HG03457 (cell line): ENCODE data around the gene DUSP15.

ENCODE experiments used
- ATAC-seq: cut with Tn5 transposase; IDR thresholded peaks from one replicate; pipeline ENCODE4 v1.9.1; 2021; ENCODE audit warnings: moderate number of reproducible peaks; ENCODE audit not compliant: unreplicated experiment

DUSP15 gene

GRCh38 chr20:31861135-31861384 is 9.3 kb downstream of the DUSP15 start:
- no peak for ATAC-seq

- ATAC-seq, result no peak
Observed at GRCh38 chr20:31860390-31861134, 9.8 kb downstream of the DUSP15 start.

- ATAC-seq, result no peak
Observed at GRCh38 chr20:31859998-31860380, 10.3 kb downstream of the DUSP15 start.

- ATAC-seq, result no peak
Observed at GRCh38 chr20:31859266-31859997, 10.9 kb downstream of the DUSP15 start.

GRCh38 chr20:31858760-31859083 is 11.6 kb downstream of the DUSP15 start:
- no peak for ATAC-seq

- ATAC-seq, result no peak
Observed at GRCh38 chr20:31857861-31858759, 12.2 kb downstream of the DUSP15 start.

GRCh38 chr20:31856516-31856915 is 13.8 kb downstream of the DUSP15 start:
- no peak for ATAC-seq

GRCh38 chr20:31853481-31853880 is 16.8 kb downstream of the DUSP15 start:
- ATAC-seq, result no peak

- no peak for ATAC-seq
Observed at GRCh38 chr20:31851240-31851955, 18.9 kb downstream of the DUSP15 start.

- ATAC-seq, result no peak
Observed at GRCh38 chr20:31849306-31849930, 20.9 kb downstream of the DUSP15 start.

- no peak for ATAC-seq
Observed at GRCh38 chr20:31848088-31848999, 22.0 kb downstream of the DUSP15 start.

GRCh38 chr20:31846793-31847138 is 23.6 kb downstream of the DUSP15 start:
- no peak for ATAC-seq

- no peak for ATAC-seq
Observed at GRCh38 chr20:31845300-31845863, 24.9 kb downstream of the DUSP15 start, which contains the start of gene FOXS1. TSS of gene FOXS1 (minus strand) at chr20:31845604. CDS start at chr20:31845542, 62 bp downstream.

GRCh38 chr20:31844737-31845299 is 25.5 kb downstream of the DUSP15 start:
- ATAC-seq, result no peak

GRCh38 chr20:31843881-31844280 is 26.4 kb downstream of the DUSP15 start:
- no peak for ATAC-seq

GRCh38 chr20:31843288-31843687 is 27.0 kb downstream of the DUSP15 start:
- ATAC-seq, result no peak

- ATAC-seq, result no peak
Observed at GRCh38 chr20:31842471-31843157, 27.7 kb downstream of the DUSP15 start.

- no peak for ATAC-seq
Observed at GRCh38 chr20:31841928-31842327, 28.4 kb downstream of the DUSP15 start.
